ENCODE measurements around the gene TSSK3.

TSSK3 gene, protein sequence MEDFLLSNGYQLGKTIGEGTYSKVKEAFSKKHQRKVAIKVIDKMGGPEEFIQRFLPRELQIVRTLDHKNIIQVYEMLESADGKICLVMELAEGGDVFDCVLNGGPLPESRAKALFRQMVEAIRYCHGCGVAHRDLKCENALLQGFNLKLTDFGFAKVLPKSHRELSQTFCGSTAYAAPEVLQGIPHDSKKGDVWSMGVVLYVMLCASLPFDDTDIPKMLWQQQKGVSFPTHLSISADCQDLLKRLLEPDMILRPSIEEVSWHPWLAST

DNA sequence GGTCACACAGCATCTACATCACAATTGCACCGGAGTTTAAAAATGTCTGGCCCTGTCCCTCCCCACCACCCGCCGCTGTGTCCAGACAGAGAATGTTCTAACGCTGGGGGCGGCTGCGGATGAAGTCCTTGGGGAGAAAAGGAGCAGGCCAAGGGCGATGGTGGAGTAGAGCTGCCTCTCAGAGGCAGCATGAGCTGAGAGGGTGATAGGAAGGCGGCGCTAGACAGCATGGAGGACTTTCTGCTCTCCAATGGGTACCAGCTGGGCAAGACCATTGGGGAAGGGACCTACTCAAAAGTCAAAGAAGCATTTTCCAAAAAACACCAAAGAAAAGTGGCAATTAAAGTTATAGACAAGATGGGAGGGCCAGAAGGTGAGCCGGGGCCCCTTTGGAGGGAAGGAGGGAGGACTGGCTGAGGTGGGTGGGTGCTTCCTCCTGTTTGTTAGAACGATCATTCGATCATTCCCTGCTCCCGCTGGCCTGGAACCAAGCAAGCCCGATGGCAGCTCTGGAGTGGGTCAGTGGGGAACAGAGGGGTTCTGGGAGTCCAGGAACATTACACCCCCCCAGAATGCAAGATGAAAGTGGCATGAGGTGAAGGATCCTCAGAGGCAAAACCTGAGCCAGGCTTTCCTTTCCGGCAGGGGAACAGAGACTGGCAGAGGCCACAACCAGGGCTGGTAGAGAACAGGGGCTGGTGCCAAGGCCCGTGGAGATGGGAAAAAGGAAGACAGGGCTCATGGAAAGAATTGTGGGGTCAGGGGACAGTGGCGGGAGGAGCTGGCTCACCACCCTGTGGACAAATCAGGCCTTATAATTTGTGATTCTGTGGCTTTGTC, at the start of gene TSSK3, which contains the start of gene FAM229A:
Gene TSSK3 (plus strand): TSS at position 66 of the 840 bp plus-strand sequence. CDS start 163 bp downstream, at position 229.
Gene FAM229A (minus strand): TSS at position 12 of the 840 bp plus-strand sequence. CDS start 394 bp downstream, outside the sequence.
- H3K27me3 Mint-ChIP-seq, result peaks cover 19% of the 10 kb centered on the region
- peak within 1 kb of the TSS; percentile 34 for H3K27ac Mint-ChIP-seq
- peaks cover 31% of the 10 kb centered on the region for H3K36me3 Mint-ChIP-seq
- no peak for DNase-seq
- CTCF ChIA-PET, result interaction anchor here (0.6 to 2.1 kb wide), 4 partner anchors 10 to 147 kb away, joined by 3 to 6 read pairs (median 3); no protein-coding TSS in a partner anchor
- no peaks in the 10 kb centered on the region for H3K9me3 Mint-ChIP-seq
- peak within 1 kb of the TSS; percentile 12 for H3K4me3 Mint-ChIP-seq
- peaks cover 24% of the 10 kb centered on the region for H3K4me1 Mint-ChIP-seq

DNA sequence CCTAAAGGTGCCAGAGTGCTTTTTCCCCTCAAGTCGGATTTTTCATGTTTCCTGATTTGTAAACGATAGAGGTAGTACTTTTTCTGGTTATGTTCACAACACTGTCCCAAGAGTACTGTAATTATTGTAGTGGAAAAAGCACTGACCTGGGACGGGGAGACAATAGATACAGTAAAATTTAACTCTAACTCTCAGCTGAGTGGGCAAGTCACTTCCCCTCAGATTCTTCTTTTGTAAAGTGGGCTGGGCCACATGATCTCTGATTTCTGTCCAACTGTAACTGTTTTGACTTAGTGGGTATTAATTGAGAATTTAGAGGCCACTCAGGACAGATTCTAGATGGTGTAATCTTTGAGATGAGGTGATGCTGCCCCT, 45.4 kb upstream of the TSSK3 start:
- Mint-ChIP-seq H3K4me3 (no peak overlapping the region), H3K9me3 (no peaks in the 10 kb centered on the region), H3K27ac (no peak overlapping the region), H3K4me1 (peaks cover 43% of the 10 kb centered on the region), H3K27me3 (no peaks in the 10 kb centered on the region), H3K36me3 (peaks cover 32% of the 10 kb centered on the region)
- CTCF ChIA-PET, result no interaction called here
- DNase-seq, result no peak

DNA sequence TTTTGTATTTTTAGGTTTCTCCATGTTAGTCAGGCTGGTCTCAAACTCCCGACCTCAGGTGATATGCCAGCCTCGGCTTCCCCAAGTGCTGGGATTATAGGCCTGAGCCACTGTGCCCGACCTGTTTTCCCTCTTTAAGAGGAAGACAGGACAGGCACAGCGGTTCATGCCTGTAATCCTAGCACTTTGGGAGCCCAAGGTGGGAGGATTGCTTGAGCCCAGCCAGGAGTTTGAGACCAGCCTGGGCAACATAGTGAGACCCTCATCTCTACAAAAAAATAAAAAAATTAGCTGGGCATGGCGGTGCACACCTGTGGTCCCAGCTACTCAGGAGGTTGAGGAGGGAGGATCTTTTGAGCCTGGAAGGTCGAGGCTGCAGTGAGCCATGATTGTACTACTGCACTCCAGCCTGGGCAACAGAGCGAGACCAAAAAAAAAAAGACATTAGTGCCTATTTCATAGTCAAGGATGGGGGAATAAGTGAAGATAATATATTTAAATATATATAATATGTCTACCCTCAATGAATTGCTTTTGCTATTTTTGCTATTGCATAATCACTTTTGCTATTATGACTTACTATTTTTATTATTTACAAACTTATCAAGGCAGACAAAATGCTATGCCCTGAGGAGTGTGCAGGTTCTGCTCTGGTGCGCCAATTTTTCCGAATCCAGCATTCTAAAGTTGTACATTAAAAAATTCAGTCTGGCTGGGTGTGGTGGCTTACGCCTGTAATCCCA, 44.0 kb upstream of the TSSK3 start:
- no peak for DNase-seq
- Mint-ChIP-seq H3K4me3 (no peak overlapping the region), H3K9me3 (no peaks in the 10 kb centered on the region), H3K4me1 (peaks cover 52% of the 10 kb centered on the region), H3K27ac (peak overlapping the region; percentile 14), H3K36me3 (peaks cover 42% of the 10 kb centered on the region), H3K27me3 (no peaks in the 10 kb centered on the region)
- CTCF ChIA-PET, result interaction anchor here (1.1 kb wide), 1 partner anchor 9 kb away, joined by 3 read pairs; no protein-coding TSS in a partner anchor

DNA sequence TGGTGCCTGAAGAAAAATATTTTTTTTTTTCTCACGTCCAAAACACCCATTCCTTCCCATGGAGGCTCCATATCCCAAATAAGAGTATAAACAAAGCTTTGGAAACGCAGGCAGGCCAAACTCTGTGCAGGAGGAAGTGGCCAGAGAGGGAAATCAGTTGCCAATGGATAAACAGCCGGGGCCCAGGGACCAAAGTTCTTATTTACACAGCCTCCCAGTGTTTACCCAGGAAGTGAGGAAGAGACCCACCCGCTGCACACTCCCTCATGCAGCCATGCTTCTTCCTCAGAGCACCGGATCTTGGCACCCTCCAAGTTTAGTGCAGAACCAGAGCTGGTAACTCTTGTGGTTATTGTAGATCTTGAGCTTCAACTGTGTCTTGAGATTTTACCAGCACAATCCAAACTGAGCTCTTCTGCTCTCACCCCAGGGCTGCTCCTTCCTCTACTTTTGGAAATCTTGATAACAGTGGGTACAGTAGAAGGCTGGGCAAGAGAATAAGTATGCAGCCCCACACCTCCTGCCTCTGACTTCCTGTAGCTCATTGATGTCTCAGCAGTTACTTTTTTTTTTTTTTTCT, 40.5 kb upstream of the TSSK3 start:
- Mint-ChIP-seq H3K4me3 (peak overlapping the region; percentile 63), H3K36me3 (peaks cover 50% of the 10 kb centered on the region), H3K4me1 (peaks cover 59% of the 10 kb centered on the region), H3K9me3 (no peaks in the 10 kb centered on the region), H3K27ac (peak overlapping the region; percentile 95), H3K27me3 (no peaks in the 10 kb centered on the region)
- CTCF ChIA-PET, result interaction anchor here (0.6 to 5.3 kb wide), 9 partner anchors 11 to 122 kb away, joined by 3 to 22 read pairs (median 5); partner anchors contain the start of genes FAM229A, MARCKSL1 and TSSK3
- DNase-seq, result peak; percentile 60

DNA sequence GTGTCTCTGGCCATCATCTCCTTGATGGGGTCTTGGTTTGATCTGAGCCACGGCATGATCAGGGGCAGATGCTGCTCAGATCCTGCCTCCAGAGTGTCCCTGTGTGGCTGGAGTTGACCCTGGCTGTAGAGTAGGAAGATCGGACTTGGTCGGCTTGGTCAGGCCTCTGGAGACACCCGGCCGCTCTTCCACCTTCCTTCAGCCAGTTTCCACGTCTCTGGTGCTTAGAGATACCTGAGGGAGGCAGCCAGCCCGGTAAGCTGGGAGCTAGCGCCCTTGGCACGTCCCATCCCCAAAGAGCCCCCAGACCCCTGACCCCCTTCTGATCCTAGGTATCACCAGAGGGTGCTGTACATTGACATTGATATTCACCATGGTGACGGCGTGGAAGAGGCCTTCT, 35.1 kb upstream of the TSSK3 start:
- Mint-ChIP-seq H3K4me3 (no peak overlapping the region), H3K9me3 (no peaks in the 10 kb centered on the region), H3K4me1 (peaks cover 26% of the 10 kb centered on the region), H3K27me3 (no peaks in the 10 kb centered on the region), H3K36me3 (peaks cover 78% of the 10 kb centered on the region), H3K27ac (no peak overlapping the region)
- DNase-seq, result no peak
- CTCF ChIA-PET, result no interaction called here

DNA sequence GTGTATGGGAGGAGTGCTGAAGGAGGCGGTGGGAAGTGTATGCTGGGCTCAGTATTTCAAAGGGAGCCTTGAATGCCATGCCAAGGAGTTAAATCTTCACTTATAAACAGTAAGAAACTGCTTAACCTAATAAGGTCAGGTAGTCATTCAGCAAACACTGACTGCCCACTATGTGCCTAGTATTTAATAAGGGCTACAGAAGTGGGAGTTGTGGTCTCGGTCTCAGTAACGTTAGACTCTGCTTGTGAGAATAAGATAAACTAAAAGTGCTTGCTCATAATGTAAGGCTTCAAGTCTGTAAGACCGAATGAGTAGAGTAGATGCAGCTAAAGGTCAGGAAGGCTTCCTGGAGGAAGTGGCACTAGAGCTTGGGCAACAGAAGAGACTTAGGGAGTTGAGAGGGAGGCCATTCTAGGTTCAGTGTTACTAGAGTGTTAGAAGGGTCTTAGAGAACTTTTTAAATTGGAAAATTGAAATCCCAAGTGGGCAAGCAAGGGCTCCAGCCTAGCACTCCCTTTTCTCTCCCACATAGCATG, 32.3 kb upstream of the TSSK3 start:
- H3K27ac Mint-ChIP-seq, result peak overlapping the region; percentile 81
- peaks cover 27% of the 10 kb centered on the region for H3K4me1 Mint-ChIP-seq
- H3K9me3 Mint-ChIP-seq, result no peaks in the 10 kb centered on the region
- CTCF ChIA-PET, result interaction anchor here (1.3 kb wide), 1 partner anchor 82 kb away, joined by 3 read pairs; no protein-coding TSS in a partner anchor
- no peak for DNase-seq
- peaks cover 77% of the 10 kb centered on the region for H3K36me3 Mint-ChIP-seq
- H3K4me3 Mint-ChIP-seq, result no peak overlapping the region
- H3K27me3 Mint-ChIP-seq, result no peaks in the 10 kb centered on the region

DNA sequence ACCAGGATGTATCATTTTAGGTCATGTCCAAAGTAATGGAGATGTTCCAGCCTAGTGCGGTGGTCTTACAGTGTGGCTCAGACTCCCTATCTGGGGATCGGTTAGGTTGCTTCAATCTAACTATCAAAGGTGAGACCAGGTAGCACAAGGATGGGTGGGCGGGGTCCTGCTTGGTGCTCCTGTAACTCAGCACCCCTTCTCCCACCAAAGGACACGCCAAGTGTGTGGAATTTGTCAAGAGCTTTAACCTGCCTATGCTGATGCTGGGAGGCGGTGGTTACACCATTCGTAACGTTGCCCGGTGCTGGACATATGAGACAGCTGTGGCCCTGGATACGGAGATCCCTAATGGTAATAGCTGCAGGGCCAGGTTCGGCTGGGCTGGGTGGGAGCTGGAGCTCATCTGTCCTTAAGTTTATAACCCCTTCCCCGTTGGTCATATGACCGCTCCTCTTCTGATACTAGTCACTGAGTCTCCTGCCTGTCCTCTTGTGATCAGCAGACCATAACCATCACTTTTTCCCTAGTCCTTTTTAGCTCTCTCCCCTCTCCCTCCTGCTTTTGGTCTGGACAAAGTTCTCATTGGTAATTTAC, 31.7 kb upstream of the TSSK3 start:
- Mint-ChIP-seq H3K36me3 (peaks cover 71% of the 10 kb centered on the region), H3K27me3 (no peaks in the 10 kb centered on the region), H3K27ac (no peak overlapping the region), H3K9me3 (no peaks in the 10 kb centered on the region), H3K4me1 (peaks cover 25% of the 10 kb centered on the region), H3K4me3 (no peak overlapping the region)
- no peak for DNase-seq
- CTCF ChIA-PET, result interaction anchor here (1.3 kb wide), 1 partner anchor 82 kb away, joined by 3 read pairs; no protein-coding TSS in a partner anchor

DNA sequence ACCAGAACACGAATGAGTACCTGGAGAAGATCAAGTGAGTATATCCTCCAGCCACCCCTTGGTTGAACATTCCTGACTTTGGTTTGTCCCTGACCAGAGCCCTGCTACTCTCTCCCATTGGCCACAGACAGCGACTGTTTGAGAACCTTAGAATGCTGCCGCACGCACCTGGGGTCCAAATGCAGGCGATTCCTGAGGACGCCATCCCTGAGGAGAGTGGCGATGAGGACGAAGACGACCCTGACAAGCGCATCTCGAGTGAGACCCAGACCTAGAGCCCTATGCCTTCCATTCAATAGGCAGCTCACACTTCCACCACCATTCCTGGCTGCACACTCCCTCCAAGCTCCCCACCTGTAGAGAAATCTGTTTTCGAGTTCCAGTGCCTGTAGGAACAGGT, 30.8 kb upstream of the TSSK3 start:
- CTCF ChIA-PET, result interaction anchor here (0.6 to 1.3 kb wide), 2 partner anchors 51 to 83 kb away, joined by 3 read pairs; no protein-coding TSS in a partner anchor
- Mint-ChIP-seq H3K4me1 (peaks cover 25% of the 10 kb centered on the region), H3K9me3 (no peaks in the 10 kb centered on the region), H3K36me3 (peaks cover 64% of the 10 kb centered on the region), H3K27ac (no peak overlapping the region), H3K4me3 (no peak overlapping the region), H3K27me3 (no peaks in the 10 kb centered on the region)
- DNase-seq, result no peak

DNA sequence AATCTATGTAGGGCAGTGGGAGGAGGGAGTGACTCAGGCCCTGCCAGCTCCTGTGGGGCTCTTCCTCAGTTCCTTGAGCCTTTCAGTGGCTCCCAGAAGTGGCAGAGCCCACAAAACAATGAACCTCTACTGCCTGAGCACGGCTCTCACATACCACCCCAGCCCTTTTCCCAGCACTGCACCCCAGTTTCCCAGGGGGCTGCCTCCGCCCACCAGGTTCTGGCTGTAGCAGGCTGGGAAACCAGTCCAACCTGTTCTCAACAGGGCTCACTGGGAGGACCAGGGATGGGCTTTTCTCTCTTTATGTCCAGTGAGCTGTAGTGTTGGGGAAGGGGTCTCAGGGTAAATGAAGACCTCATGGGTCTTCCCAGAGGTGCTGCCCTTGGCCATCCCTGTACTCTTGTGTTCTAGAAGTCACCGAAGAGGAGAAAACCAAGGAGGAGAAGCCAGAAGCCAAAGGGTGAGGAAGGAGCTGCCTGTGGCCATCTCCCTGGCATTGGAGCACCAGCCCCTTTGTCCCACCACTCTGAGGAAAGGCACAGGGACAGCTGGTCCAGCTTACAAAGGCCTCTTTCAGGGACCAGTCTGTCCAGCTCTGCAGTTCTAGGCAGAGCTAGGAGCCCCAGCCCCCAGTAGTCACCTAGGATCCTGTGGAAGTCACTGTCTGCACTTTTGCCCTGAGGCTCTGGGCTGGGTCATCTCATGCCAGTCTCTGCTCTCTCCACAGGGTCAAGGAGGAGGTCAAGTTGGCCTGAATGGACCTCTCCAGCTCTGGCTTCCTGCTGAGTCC, 29.9 kb upstream of the TSSK3 start:
- Mint-ChIP-seq H3K9me3 (no peaks in the 10 kb centered on the region), H3K27me3 (peaks cover 9% of the 10 kb centered on the region), H3K4me3 (no peak overlapping the region), H3K27ac (peak overlapping the region; percentile 42), H3K36me3 (peaks cover 61% of the 10 kb centered on the region), H3K4me1 (peaks cover 33% of the 10 kb centered on the region)
- DNase-seq, result no peak
- CTCF ChIA-PET, result interaction anchor here (0.6 to 1.7 kb wide), 3 partner anchors 11 to 117 kb away, joined by 3 to 8 read pairs (median 3); no protein-coding TSS in a partner anchor

DNA sequence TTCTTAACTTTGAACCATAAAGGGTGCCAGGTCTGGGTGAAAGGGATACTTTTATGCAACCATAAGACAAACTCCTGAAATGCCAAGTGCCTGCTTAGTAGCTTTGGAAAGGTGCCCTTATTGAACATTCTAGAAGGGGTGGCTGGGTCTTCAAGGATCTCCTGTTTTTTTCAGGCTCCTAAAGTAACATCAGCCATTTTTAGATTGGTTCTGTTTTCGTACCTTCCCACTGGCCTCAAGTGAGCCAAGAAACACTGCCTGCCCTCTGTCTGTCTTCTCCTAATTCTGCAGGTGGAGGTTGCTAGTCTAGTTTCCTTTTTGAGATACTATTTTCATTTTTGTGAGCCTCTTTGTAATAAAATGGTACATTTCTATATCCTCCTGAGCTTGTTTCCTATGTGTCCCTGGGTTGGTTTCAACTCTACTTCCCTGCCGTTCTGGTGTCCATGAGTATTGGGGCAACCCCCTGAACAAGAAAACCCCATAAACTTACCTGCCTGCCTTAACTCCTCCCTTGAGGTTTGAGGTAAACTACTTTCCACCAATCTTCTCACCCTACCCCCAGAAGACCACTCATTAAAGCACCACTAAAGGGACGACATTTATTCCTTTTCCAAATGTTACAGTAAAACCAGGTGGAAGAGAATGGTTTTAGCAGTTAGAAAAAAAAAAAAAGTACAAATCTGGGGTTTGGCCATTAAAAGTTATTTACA, 28.9 kb upstream of the TSSK3 start:
- peaks cover 40% of the 10 kb centered on the region for H3K4me1 Mint-ChIP-seq
- H3K36me3 Mint-ChIP-seq, result peaks cover 53% of the 10 kb centered on the region
- H3K27ac Mint-ChIP-seq, result peak overlapping the region; percentile 39
- peak overlapping the region; percentile 89 for H3K4me3 Mint-ChIP-seq
- no peaks in the 10 kb centered on the region for H3K9me3 Mint-ChIP-seq
- DNase-seq, result no peak
- H3K27me3 Mint-ChIP-seq, result peaks cover 16% of the 10 kb centered on the region
- CTCF ChIA-PET, result interaction anchor here (1.0 to 1.7 kb wide), 3 partner anchors 12 to 117 kb away, joined by 3 to 8 read pairs (median 4); no protein-coding TSS in a partner anchor

DNA sequence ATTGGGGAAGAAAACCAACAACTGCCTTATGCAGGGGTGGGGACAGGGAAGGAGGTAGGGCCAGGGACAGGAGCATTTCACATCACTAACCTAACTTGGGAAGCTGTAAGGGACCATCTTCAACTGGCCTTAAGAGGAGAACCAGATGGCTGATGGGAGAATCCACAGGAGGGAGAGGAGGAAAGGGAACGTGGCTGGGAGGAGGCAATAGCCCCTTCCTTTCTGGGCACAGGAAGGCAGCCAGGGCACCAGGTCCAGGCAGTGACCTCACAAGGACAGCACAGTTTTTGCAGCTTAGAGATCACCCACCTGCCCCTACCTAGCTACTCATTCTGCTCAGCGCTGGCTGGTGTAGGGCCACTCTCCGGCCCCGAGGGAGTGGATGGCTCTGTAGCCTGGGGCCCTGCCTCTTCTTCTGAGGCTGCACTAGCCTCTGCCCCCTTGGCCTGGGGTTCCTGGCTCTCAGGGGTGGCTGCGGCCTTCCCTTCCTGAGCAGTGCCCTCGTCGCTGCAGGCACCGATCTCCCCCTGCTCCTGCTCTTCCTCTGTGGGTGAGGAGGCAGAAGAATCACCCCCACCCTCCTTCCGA, 28.0 kb upstream of the TSSK3 start:
- peak; percentile 25 for DNase-seq
- Mint-ChIP-seq H3K36me3 (peaks cover 43% of the 10 kb centered on the region), H3K27ac (peak overlapping the region; percentile 76), H3K27me3 (peaks cover 23% of the 10 kb centered on the region), H3K4me1 (peaks cover 44% of the 10 kb centered on the region), H3K4me3 (peak overlapping the region; percentile 89), H3K9me3 (no peaks in the 10 kb centered on the region)
- CTCF ChIA-PET, result interaction anchor here (1.0 to 1.5 kb wide), 2 partner anchors 25 to 51 kb away, joined by 3 to 4 read pairs; no protein-coding TSS in a partner anchor
